ENCODE measurements around the gene SAMD10.
"Not testable (repeated sequence)": the region's sequence is repeated elsewhere in the genome, so short reads cannot be mapped to it uniquely, and the experiment has no call there.

The SAMD10 gene

DNA sequence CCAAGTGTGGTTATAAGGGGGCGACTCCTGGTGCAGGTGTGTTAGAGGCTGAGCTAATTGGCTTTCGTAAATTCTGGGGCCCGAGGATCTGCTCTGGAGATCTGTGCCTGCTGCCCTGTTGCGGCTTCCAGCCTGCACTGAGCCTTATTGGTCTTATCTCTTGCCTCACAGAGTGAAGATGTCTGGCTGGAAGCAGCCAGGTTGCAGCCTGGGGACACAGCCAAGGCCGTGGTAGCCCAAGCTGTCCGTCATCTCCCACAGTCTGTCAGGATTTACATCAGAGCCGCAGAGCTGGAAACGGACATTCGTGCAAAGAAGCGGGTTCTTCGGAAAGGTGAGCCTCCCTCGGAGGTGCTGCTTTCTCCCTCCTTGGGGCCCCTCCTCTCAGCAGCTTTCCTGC is 21.5 kb upstream of the SAMD10 start:
- DNase-seq: no peak

DNA sequence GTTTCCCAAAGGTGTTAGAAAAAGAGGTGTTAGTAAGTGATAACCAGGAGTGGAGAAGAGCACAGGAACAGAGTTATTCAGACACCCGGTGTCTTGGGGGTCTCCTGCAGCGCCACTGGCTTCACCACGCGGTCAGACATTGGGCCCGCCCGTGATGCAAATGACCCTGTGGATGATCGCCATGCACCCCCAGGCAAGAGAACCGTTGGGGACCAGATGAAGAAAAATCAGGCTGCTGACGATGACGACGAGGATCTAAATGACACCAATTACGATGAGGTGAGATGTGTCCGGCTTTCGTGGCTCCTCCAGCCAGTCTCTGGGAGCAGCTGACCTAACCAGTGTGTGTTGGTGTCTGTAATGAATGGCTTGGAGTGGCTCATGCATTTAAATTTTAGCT is 3.5 kb upstream of the SAMD10 start:
- DNase-seq: no peak

DNA sequence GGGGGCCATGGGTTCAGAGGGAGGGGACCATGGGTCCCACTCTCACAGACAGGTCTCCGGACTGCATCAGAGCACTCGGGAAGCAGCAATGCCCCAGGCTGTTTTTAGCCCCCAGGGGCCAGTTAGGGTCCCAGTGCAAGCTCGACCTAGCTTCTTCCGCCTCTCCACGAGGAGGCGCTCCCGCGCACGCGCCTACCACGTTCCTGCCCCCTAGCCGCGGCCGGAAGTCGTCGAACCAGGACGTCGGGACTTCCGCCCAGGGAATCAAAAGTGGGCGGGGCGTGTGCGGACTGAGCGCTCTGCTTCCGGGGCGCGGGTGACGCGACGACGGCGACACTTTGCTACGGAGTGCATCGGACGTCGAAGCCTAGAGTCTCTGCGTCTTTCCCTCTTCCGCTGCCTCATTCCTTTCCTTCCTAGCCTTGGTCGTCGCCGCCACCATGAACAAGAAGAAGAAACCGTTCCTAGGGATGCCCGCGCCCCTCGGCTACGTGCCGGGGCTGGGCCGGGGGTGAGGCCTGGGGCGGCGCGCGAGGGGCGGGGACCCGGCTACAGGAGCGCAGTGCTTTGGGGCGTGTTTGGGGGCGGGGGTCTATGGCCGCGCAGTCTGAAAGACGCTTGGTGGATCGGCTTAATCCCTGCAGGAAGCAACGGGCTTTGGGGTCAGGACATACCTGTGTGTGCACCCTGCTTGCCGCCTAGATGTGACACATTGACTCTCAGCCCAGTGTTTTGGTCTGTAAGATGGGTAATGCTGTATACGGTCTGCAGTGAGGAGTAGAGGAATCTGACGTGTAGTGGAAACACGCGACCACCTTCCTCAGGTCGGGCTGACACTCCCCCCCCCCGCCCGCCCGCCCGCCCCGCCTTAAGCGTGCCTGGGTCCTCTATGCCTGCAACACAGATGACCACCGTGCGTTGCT is 1.6 kb upstream of the SAMD10 start, which contains the start of gene PRPF6:
Gene PRPF6 (plus strand): TSS at position 327 of the 923 bp plus-strand sequence. CDS start 114 bp downstream, at position 441.
- DNase-seq: peak; percentile 92

DNA sequence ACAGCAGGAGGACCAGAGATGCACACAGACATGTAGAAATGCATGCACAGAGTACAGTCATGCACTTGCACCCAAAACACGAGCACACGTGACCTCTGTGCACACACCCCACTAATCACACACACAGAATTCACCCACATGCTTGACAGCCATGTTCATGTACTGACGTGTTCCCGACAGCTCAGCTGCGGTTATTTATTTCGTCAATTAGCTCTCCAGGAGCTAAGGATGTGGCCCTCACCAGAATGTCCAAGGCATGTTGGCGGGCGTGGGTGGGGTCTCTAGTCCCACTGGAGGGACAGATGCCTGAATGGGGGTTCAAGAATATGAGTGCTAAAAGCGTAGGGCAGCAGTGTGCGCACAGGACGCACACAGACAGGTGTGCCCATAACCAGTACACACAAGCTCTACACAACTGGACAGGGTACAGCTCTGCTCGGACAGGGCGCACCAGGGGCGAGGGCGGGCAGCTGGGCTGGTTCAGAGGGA is 919 bp upstream of the SAMD10 start:
- DNase-seq: no peak

DNA sequence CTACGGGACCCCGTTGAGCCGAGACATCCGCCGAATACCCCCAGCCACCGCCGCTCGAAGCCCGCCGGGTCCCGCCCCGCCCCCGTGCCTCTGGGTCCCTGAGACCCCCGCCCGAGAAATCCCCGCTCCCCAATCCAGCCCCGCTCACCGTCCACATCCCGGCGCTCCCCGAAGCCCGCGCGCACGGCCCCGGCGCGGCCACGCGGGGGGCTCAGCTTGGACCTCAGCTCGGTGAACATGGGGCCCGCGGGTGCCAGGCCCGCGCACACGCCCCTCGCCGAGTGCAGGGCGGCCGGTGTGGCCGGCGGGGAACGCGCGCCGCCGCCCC is 249 bp downstream of the SAMD10 start:
- DNase-seq: no peak

DNA sequence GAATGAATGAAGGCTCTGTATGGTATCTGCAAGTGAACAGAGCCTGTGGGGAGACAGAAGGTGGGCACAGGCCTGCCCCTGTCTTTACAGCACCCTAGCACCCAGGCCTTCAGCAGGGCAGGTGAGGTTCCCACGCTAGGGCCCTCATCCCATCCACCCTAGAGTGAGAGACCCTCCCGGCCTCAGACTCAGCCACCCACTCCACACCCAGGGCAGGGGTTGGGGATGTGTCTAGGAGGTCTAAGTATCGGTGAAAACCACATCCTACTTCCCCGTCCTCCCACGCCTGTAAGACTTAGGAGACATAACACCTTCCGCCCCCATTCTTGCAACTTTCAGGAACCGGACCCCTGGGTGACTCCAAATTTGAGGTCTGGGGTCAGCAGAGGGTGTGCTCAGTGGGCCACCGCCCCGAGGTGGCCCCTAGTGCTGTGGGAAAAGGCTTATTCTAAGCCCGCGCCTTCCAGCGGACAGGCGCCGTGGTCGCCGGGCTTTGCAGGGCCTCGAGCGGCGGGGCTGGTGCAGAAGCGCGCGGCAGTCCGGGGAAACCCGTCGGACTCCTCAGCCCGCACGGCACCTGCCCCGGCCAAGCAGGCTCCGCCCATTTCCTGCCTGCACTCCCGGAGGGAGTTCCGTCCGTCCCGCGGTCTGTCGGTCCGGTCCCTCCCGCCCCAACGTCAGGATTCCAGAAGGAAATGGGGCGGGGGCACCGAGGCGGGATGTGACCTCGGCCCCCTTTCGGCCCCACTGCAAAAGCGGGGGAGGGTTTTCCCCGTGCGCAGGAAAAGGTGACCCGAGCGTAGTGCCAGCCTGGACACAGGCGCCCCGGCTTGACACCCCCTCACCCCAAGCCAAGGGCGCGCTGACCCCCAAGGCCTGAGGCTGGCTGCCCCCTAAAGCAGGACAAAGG is 868 bp downstream of the SAMD10 start:
- DNase-seq: no peak

DNA sequence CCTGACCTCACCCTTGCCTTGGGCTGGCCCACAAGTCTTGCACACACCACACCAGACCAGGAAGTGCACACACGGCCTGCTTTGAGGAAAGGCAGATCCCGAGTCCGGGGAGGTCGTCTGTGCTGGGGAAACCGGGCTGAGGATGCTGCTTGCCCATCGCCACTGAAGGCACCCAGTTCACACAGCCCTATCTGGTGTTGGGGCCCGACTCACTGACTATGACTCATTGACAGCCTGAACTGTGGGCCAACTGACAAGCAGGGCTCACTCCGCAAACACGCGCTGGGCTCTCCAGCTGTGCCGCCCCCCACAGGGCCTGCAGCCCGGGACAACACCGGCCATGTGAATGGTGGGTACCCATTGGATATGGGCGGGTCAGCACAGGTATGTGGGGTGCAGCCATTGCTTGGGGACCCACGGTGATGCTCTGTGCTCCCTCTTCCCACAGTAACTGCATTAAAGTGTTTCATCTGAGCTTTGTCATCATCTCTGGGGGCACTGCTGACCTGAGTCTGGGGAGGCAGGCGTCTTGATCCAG is 1.6 kb downstream of the SAMD10 start:
- no peak for DNase-seq

DNA sequence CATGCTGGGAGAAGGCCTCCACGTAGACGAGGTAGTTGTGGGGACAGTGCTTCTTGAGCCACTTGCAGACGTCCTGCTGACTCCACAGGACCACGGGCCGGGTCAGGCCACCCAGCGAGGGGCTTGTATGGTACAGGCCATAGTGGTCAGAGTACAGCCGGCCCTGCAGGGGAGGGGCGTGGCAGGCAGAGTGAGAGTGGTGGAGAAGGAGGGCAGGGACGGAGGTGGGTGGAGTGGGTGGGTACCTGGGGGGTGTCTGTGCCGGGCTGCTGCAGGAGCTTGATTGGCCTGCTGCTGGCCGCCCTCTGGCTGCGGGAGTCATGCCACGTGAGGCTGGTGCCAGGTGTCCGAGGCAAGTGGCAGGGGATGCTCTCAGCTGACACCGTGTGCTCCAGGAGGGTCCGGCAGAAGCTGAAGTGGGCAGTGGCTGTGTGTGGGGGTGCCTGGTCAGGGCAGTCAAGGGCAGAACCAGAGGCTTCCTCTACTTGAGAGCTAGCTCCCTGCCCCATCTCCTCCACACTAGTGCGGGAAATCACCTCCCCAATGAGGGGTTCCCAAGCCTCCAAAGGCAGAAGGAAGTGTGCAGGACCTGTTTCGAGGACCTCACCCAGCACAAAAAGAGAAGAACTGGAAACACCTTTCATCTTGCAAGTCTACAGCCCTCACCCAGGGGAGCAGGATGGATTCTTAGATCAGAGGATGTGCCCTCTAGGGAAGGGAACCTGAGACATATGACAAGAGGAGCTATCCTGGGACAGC is 2.3 kb downstream of the SAMD10 start:
- no peak for DNase-seq

DNA sequence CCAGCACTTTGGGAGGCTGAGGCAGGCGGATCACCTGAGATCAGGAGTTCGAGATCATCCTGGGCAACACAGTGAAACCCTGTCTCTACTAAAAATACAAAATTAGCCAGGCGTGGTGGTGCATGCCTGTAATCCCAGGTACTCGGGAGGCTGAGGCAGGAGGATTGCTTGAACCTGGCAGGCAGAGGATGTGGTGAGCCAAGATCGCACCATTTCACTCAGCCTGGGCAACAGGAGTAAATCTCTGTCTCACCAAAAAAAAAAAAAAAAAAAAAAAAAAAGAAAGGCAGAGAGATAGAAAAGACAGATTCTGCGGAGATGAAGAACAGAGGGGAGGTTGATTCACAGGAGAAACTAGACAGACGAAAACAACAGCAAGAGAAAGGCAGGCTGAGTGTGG is 2.9 kb downstream of the SAMD10 start:
- not testable (repeated sequence) for DNase-seq

DNA sequence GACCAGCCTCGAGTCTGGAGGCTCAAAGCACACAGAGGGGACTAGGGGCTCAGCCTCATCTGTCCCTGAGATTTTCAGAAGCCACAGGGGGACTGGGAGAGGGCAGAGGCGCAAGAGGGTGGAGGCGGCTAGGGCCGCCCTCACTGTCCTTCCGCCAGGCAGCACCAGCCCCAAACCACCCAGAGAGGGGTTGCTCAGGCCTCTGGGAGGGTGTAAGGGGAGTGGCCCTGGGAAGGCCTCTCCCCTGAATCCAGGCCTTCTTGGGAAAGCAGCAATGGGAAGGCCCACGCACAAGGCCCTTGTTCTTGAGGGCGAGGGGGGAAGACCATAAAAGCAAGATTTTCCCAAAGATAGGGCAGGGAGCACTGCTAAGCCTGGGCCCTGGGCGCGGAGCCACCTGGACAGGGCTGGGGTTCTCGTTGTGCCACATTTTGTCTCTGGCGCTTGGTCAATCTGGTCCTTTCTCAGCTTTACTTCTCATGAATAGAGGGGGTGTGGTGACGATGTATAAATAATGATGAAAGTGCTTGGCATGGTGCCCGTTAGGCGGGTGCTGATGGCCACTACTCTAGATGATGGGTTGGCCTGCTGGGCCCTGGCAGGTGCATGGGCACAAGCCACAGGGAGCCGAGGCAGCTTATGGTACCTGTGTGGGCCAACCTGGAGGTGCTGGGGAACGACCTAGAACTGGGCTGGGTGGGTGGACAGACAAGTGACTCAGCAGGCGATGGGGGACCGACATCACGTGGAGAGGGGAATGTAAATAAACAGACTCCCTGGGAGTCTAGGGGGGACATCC is 4.8 kb downstream of the SAMD10 start:
- peak; percentile 98 for DNase-seq

DNA sequence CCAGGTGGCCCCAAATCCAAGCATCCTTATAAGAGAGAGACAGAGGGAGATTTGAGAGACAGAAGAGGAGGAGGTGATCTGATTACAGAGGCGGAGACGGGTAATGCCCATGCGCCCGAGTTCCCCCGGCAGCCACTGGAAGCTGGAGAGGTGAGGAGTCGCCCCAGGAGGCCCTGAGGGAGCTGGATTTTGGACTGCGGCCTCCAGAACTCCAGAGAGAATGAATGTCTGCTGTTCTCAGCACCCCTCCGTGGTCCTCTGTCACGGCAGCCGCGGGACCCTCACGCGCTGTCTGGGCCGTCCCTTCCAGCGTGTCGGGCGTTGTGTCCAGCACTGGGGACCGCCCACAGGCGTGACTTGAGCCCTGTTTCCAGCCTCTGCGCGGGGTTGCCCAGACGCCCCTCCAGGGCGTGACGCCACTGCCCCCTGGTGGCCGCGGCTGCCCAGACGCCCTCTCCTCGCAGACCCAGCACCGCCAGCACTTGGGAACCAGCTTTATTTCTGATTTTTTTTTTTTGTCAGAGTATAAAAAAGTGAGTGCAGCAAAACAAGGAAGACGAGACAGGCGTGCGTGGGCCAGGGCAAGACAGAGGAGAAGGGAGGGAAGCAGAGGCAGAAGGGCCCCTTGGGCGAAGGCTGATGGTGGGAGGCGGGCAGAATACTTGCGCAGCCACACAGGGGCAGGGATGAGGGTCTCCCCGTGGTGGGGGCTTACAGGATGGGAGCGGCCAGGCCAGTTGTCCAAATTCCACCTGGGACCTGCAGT is 5.6 kb downstream of the SAMD10 start:
- peak; percentile 57 for DNase-seq

DNA sequence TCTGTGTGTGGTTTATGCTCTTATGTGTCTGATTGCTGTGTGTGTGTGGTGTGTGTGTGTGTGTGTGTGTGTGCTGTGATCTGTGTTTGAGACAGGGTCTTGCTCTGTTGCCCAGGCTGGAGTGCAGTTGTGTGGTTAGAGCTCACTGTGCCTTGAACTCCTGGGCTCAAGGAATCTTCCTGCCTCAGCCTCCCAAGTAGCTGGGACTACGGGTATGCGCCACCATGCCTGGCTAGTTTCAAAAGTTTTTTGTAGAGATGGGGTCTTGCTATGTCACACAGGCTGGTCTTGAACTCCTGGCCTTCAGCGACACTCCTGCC is 6.3 kb downstream of the SAMD10 start:
- DNase-seq: no peak

DNA sequence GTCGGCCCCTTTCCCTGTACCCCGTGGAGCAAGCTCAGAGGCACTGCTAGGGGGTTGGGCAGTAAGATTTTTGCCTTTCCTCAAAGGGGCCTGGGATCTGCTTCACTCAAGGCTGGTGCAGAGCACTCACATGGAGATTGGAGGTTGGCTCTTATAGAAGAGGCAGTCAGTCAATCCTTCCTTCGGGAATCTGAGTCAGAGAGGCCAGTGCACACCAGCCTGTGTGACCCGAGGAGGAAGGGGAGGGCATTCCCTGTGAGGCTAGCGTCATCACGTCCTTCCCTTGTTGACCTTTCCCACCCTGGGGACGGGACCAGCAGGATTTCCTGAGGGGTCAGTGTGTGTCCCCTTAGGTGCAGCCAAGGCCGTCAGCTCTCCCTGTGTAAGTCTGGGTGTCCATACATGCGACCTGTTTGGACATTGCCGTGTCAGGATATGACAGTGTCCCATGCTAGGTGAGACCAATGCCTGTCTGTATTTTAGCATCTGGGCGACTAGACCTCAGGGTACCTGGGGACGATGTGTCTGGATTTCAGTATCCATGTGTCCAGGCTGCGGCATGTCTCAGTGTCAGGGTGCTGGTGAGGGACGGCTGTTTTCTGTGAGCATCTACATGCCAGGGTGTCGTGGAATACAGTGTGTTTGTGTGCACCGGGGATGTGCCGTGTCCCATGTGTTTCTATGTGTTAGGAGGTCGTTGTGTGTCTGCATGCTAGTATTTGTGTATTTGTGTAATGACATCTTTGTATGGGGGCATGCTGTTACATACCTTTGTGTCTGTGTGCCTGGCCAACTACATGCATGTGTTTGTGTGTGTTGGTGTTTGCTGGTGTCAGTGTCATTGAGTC is 6.9 kb downstream of the SAMD10 start:
- DNase-seq: no peak

DNA sequence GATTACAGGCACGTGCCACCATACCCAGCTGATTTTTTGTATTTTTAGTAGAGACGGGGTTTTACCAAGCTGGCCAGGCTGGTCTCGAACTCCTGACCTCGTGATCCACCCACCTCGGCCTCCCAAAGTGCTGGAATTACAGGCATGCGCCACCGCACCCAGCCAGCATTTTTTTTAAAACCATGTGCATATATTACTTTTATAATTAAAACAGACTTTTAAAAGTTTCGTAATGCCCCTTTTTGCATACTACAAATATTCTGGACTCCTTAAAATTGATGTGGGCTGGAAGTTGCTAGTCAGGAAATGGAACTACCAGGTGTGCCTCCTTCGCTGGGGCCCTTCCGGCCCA is 7.5 kb downstream of the SAMD10 start:
- DNase-seq: not testable (repeated sequence)

DNA sequence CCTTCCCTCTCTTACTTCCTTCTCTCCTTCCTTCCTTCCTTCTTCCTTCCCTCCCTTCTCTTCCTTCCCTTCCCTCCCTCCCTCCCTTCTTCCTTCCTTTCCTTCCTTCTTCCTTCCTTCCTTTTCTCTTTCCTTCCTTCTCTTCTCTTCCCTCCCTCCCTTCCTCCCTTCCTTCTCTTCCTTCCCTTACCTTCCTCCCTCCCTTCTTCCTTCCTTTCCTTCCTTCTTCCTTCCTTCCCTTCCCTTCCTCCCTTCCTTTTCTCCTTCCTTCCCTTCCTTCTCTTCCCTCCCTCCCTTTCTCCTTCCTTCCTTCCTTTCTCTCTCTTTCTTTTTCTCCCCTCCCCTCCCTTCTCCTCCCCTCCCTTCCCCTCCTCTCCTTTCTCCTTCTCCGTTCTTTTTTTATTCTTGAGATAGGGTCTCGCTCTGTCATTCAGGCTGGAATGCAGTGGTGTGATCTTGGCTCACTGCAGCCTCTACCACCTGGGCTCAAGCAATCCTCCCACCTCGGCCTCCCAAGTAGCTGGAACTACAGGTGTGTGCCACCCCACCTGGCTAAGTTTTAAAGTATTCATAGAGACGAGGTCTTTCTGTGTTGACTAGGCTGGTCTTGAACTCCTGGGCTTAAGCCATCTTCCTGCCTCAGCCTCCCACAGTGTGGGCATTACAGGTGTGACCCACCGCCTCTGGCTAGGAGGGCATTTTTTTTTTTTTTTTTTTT is 8.6 kb downstream of the SAMD10 start:
- DNase-seq: no peak

DNA sequence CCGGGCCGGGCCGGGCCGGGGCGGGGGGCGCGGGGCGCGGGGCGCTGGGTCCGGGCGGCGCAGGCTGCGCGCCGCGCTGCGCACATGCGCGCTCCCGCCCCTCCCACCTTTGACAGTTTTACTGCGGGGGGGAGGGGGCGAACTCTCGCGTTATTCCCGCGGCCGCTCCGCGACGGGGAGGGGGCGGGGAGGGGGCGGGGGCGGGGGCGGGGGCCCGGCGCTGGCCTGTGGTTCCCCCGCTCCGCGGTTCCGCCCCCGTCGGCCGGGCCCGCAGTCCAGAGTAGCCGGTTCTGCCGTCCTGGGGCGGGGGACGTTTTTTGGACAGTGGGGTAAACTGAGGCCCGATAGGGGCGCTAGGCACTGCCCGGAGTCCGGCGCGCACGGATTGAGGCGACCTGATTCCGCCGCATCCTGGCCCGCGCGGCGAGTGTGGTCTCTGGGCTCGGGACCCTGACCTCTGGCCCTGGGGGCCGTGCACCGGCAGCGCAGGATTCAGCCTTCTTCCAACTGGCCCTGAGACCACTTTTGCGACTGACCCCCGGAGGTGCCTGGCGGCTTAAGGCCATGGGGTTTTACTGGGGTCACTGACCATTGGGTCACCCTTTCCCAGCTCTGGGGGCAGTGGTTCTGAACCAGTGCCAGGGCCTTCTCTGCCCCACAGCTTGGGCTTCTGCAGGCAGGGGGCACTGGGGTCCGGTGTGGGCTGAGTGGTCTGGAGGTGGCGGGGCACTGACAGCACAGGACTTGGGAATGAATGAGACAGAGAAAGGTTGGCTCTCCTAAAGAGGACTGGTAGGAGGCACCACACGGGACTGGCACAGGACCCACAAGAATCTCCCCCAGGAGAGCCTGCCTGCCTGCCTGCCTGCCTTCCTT is 9.4 kb downstream of the SAMD10 start, which contains the start of gene ZNF512B:
Gene ZNF512B (minus strand): TSS at position 93 of the 876 bp plus-strand sequence. CDS start 1,980 bp downstream, outside the sequence.
- no peak for DNase-seq

DNA sequence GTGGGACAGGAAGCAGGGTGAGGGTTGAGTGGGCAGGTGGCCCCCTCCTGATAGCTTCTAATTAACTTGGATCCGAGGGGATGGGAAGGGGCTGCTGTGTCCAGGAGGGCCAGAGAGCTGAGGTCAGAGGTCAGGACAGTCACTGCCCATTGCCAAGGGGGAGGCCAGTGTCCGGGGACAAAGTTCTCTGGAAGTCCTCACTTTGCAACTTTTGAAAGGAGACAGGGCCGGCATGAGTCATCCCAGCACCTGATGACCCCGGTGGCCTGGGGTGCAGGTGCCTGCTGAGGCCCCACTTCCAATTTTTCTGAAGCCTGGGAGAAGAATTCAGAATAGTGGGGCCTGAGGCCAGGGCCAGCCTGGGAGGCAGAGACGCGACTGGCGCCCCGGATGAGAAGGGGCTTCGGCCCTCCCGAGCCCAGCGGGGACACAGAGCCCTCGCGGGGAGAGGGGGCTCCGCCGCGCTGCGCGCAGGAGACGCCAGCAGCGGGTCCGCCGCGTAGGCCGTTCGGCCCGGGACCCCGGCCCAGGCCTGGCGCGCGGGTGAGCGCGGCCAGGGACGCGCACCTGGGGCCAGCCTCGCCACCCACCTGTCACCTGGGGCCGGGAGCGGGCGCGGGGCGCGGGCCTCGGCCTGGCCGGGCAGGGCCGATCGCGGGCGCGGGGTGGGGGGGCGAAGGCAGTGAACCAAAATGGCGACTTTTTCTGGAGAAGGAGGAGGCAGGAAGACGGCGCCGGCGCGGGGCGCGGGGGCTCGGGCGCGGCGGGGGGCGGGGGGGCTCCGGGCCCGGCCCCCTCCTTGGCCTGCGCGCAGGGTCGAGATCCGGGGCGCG is 10.3 kb downstream of the SAMD10 start:
- no peak for DNase-seq
